GM19240 (cell line): ENCODE data around the gene ZNF587.
A peak's percentile ranks its signal among the peaks of the same experiment; 100 is the strongest.
"Not testable (repeated sequence)": the region's sequence is repeated elsewhere in the genome, so short reads cannot be mapped to it uniquely, and the experiment has no call there.

ENCODE experiments used
- DNase-seq: peaks from one replicate; pipeline ENCODE4 v3.0.0; 2011; ENCODE audit warnings: low spot score; ENCODE audit not compliant: insufficient read length

The ZNF587 gene

DNA sequence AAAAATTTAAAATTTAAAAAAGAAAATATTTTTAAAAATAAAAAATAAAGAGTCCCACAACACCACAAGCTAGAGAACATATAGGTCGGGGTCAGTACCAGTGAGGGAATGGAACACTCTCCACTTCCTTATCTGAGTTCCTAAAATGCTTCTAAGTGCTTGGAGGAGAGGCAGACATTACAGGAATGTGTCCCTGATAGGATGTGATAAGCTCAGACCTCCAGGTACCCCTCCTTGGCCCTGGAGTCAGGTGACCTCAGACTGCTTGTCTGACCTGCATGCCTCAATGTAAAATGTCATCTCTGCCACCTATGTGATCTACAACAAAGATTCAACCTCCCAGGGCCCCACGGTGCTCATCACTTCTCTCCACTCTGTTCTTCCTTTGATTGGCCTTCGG lies 36.4 kb downstream of the ZNF587 start:
- no peak for DNase-seq

DNA sequence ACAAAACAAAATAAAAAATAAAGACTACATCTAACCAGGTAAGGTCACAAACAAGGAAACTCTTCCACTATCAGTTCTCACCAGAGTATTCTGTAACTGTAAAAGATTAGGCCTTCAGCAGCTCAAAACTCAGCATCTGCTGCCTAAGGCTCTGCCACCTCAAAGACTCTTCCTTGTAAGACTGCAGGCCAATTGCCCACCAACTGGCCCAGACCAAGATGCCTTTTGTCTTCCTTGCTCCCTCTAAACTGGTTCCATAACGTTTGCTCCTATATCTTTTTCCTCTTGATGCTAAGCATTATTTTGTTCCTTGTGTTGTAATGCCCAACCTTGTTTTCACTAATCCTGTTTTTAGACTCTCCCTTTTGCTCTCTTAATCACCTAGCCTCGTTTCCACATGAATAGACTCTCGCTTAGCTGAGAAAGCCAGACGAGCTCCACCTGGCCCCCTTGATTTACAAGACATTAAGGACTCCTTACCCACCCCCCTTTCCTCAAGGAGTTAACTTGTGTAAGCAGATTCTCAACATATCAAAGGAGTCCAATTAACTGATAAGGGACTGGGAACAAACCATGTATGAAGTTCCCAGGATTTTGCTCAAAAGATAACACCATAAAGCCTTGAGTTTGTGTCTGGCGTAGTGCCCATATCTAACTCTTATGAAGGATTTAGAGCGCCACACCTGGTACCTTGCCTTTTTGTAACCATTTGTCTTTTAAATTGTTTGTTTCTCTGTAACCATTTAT lies 37.7 kb downstream of the ZNF587 start:
- DNase-seq = no peak

DNA sequence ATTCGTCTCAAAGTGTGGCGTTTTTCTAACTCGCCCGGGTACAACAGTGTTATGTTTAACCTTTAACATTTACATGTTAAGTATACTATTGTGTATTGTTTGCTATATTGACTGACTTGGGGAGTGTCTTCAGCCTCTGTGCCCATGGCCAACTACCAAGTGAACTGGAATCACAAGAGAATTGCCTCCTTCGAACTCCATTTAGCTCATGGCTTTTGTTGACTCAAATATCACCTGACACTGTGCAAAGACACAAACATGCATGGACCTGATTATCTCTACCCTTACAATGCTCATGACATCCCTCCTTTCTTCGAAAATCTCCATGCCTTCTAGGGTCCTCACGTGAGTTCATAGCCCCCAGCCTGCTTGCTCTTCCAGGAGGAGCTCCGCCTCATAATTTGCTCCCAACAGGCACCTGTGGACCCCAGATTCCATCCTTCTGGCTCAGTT lies 38.5 kb downstream of the ZNF587 start:
- DNase-seq = no peak

DNA sequence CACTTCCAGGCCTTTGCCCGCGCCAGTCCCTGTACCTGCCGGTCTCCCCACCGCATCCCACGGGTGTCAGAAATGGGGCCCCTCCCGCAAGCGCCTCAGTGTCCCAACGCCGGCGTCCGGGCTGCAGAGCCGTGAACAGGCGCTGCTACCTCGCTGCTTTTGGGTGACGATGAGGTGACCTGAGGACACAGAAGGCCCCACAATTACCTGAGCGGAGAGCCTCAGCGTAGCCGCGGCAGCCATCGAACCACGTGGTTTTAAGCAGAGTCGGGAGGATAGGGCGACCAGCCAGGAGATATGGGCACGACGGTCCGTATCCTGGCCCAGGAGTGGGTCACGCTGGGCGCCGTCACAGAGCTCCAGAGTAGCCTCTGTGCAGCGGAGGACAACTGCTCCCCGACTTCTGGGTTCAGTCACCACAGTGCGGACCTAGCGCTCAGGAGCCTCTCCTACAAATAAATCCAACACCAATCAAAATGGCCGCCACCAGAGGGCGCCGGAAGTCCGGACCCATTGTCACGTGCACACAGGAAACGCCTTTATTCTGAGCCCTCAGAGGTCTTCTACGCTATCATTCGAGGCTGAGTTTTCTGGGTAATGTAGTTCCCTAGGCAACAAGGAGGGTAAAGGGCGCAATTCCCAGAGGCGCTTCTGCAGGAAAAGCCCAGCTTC lies 39.0 kb downstream of the ZNF587 start, which contains the start of gene ZNF814:
Gene ZNF814 (minus strand): TSS at position 478 of the 672 bp plus-strand sequence. CDS start 235 bp downstream, at position 243.
- DNase-seq = peak; percentile 23

DNA sequence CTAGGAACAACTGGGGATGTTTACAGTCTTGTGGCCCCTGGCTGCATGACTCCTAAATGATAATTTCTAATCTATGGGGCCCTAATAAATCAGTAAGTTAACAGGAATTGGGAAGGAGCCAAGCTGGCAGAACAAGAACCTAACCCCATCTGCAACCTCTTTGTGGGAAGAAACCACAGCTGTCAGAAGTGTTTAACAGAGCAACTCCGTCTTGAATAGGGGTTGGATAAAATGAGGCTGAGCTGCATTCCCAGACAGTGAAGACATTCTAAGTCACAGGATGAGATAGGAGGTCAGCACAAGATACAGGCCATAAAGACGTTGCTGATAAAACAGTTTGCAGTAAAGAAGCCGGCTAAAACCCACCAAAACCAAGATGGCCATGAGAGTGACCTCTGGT lies 41.0 kb downstream of the ZNF587 start:
- not testable (repeated sequence) for DNase-seq

DNA sequence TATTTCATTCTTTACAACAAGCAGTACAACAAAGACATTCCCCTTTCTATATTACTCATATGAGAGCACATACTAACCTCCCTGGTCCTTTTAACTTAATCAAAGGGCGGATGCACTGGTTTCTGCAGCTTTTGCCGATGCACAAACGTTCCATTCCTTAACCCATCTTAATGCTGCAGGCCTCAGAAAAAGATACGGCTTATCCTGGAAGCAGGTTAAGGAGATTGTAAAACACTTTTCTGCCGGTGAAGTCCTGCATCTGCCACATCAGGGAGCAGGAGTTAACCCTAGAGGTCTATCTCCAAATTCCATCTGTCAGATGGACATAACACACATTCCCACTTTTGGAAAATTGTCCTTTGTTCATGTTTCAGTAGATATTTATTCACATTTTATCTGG lies 50.7 kb downstream of the ZNF587 start:
- DNase-seq = no peak

DNA sequence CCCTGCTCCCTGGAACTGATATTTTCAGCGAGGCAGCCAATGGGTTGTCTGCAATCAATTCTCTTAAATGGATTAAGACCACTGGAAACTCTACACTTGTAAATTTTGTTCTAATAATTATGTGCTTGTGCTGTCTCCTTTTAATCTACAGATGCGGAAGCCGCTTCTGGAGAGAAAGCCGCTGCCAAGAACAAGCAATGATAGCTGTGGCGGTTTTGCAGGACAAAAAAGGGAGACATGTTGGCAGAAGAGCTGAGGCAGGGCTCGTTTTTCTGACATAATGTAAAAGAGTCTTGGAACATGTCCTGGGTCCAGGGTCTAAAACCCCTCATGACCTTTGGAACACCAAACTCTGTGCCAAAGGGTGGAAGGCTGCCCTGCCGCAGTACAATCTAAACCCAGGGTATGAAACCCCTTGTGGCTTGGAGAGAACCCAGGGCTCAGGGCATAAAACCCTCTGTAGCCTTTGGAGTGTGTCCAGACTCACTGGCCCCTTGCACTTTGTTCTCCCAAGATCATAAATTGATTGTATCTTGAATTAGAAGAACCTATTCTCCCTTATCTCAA lies 54.0 kb downstream of the ZNF587 start:
- no peak for DNase-seq

DNA sequence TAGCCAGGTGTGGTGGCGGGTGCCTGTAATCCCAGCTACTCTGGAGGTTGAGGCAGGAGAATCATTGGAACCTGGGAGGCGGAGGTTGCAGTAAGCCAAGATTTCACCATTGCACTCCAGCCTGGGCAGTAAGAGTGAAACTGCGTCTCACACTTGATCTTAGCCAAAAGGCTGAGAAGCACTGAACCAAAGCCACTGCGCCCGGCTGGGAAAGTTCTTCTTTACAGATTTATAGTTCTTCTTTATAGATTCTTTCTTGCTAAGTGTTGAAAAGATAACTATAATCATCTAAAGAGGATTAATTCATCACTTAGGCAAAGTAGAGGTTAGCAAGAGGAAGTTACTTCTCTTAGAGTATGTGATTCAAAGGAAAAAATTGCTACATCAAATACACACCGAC lies 55.6 kb downstream of the ZNF587 start:
- no peak for DNase-seq

DNA sequence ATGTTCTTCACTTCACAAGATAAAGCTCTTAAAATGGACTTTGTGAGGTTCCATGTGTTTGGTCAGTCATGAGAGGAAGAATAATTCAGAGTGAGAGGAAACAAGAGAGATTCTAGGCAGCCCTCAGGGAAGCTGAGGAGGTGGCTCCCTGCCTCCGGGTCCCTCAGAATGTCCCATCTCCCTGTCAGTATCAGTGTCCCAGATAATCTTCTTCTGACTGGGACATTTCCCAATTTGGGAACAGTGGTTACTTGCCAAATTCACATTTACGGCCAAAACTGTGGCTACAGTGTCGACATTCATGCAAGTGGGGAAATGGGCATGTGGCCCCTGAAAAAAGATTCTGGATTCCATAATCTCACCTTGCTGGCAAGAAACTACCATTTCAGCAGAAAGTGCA lies 57.7 kb downstream of the ZNF587 start:
- no peak for DNase-seq

DNA sequence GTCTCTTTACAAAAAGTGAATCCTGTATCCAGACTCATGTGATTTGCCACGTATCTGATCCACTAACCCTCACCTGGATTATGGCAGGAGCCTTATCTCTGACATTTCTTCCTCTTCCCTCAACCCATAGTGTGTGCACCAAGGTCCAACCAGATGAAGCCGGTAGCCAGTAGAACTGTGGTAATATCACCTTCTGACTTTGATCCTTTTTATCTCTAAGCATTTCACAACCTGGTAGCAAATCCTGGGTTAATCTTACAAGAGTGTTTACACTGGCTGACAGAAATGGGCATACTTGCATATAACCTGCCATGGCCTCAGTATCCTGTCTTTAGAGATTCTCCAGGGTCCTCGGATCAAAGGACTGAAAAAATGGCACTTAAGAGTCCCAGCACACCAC lies 64.9 kb downstream of the ZNF587 start:
- DNase-seq = no peak
